Tibial artery (tissue), 4 donors: Measurements from ENCODE around the gene ZNF646.

Source experiments
- DNase-seq, 2 donors: peaks; one replicate each; pipeline ENCODE4 v3.0.0-alpha.2; 2019
- H3K27ac ChIP-seq, 2 donors: fragments of 200-600 bp; sonication (generic) in 1 of 2; 1 replicate in 1 of 2; 2 replicates in 1 of 2; pipeline ENCODE4 v1.5.1; 2018 to 2019; ENCODE audit warnings: mild to moderate bottlenecking in 1 of 2
- H3K27me3 ChIP-seq, 2 donors: fragments of 200-600 bp; sonication (generic) in 1 of 2; one replicate each; pipeline versions ENCODE4 v1.5.1 to v1.6.0; 2016 to 2019
- H3K36me3 ChIP-seq, 3 donors: fragments of 200-600 bp; sonication (generic) in 2 of 3; one replicate each; pipeline ENCODE4 v1.5.1; 2016 to 2019; ENCODE audit warnings: mild to moderate bottlenecking in 2 of 3
- H3K4me1 ChIP-seq, 4 donors: fragments of 200-600 bp; sonication (generic) in 2 of 4; 1 replicate in 3 of 4; 2 replicates in 1 of 4; pipeline ENCODE4 v1.5.1; 2016 to 2019
- H3K4me3 ChIP-seq, 2 donors: fragments of 200-600 bp; sonication (generic) in 1 of 2; 1 replicate in 1 of 2; 2 replicates in 1 of 2; pipeline ENCODE4 v1.5.1; 2018 to 2019; ENCODE audit warnings: mild to moderate bottlenecking in 2 of 2
- H3K9me3 ChIP-seq, 3 donors: fragments of 200-600 bp; sonication (generic) in 1 of 3; one replicate each; pipeline ENCODE4 v1.5.1; 2016 to 2019
- CTCF ChIP-seq, 2 experiments: fragments of 200-600 bp in 1 of 2; fragments of 450-650 bp in 1 of 2; IDR thresholded peaks; one replicate each; pipeline ENCODE4 v1.5.1; 2017 to 2019; ENCODE audit warnings: antibody characterized with exemption in 2 of 2, mild to moderate bottlenecking in 1 of 2, moderate library complexity in 1 of 2
- intact Hi-C: fragments of 100-400 bp; cut with DNase I; formaldehyde crosslinking; loops from one replicate; pipeline ENCODE4 v1.15.0; 2023; ENCODE audit warnings: low total_unique reads

ZNF646 gene

DNA sequence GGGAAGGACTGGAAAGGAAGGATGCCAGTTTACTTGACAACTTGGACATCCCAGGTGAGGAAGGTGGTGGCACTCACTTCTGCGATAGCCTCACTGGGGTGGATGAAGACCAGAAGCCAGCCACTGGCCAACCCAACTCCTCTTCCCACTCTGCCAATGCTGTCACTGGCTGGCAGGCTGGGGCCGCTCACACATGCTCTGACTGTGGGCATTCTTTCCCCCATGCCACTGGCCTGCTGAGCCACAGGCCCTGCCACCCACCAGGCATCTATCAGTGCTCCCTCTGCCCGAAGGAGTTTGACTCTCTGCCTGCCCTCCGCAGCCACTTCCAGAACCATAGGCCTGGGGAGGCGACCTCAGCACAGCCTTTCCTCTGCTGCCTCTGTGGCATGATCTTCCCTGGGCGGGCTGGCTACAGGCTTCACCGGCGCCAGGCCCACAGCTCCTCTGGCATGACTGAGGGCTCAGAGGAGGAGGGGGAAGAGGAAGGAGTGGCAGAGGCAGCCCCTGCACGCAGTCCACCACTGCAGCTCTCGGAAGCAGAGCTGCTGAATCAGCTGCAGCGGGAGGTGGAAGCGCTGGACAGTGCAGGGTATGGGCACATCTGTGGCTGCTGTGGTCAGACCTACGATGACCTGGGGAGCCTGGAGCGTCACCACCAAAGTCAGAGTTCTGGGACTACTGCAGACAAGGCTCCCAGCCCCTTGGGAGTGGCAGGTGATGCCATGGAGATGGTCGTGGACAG is 4.5 kb downstream of the ZNF646 start:
- Histone ChIP-seq H3K27ac (no peak overlapping the region), H3K27me3 (no peaks in the 10 kb centered on the region), H3K36me3 (peaks cover 43 to 78% (median 69%) of the 10 kb centered on the region in 3 donors), H3K4me1 (peaks cover 0 to 26% (median 18%) of the 10 kb centered on the region in 4 donors), H3K9me3 (no peaks in the 10 kb centered on the region), H3K4me3 (no peak overlapping the region)
- intact Hi-C loops = loop anchor here (10.0 kb wide), 1 partner anchor 366 kb away; the partner anchor contains the start of gene ZNF843
- no peak for DNase-seq
- no peak for TF ChIP-seq CTCF (IDR thresholded peaks at IDR 0.05)

- Histone ChIP-seq H3K4me3 (no peak overlapping the region), H3K27ac (no peak overlapping the region), H3K9me3 (no peaks in the 10 kb centered on the region), H3K4me1 (peaks cover 0 to 26% (median 18%) of the 10 kb centered on the region in 4 donors), H3K36me3 (peaks cover 43 to 84% (median 76%) of the 10 kb centered on the region in 3 donors), H3K27me3 (no peaks in the 10 kb centered on the region)
- no peak for DNase-seq
- TF ChIP-seq CTCF (IDR thresholded peaks at IDR 0.05) = no peak
- intact Hi-C loops = loop anchor here (10.0 kb wide), 1 partner anchor 365 kb away; the partner anchor contains the start of gene ZNF843
Observed at GRCh38 chr16:31079342-31079944, 5.2 kb downstream of the ZNF646 start.

DNA sequence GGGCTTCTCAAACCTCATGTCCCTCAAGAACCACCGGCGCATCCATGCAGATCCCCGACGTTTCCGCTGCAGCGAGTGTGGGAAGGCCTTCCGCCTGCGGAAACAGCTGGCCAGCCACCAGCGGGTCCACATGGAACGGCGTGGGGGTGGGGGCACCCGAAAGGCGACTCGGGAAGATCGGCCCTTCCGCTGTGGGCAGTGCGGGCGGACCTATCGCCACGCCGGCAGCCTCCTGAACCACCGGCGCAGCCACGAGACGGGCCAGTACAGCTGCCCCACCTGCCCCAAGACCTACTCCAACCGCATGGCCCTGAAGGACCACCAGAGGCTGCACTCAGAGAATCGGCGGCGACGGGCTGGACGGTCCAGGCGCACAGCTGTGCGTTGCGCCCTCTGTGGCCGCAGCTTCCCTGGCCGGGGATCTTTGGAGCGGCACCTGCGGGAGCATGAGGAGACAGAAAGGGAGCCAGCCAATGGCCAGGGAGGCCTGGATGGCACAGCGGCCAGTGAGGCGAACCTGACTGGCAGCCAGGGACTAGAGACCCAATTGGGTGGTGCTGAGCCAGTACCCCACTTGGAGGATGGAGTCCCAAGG is 5.9 kb downstream of the ZNF646 start:
- TF ChIP-seq CTCF (IDR thresholded peaks at IDR 0.05) = no peak
- Histone ChIP-seq H3K4me3 (no peak overlapping the region), H3K27ac (no peak overlapping the region), H3K4me1 (peaks cover 0 to 23% (median 13%) of the 10 kb centered on the region in 4 donors), H3K27me3 (no peaks in the 10 kb centered on the region), H3K36me3 (peaks cover 43 to 91% (median 83%) of the 10 kb centered on the region in 3 donors), H3K9me3 (no peaks in the 10 kb centered on the region)
- intact Hi-C loops = no loop called here
- DNase-seq = no peak

DNA sequence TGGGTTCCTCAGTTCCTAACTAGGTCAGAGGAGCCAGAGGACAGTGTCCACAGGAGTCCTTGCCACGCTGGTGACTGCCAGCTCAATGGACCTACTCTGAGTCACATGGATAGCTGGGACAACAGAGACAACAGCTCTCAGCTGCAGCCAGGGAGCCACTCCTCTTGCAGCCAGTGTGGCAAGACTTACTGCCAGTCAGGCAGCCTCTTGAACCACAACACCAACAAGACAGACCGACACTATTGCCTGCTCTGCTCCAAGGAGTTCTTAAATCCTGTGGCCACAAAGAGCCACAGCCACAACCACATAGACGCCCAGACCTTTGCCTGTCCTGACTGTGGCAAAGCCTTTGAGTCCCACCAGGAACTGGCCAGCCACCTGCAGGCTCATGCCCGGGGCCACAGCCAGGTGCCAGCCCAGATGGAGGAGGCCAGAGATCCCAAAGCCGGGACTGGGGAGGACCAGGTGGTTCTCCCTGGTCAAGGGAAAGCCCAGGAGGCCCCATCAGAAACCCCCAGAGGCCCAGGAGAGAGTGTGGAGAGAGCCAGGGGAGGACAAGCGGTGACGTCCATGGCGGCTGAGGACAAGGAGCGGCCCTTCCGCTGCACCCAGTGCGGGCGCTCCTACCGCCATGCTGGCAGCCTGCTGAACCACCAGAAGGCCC is 6.7 kb downstream of the ZNF646 start:
- Histone ChIP-seq H3K36me3 (peaks cover 43 to 98% (median 91%) of the 10 kb centered on the region in 3 donors), H3K4me3 (no peak overlapping the region), H3K9me3 (no peaks in the 10 kb centered on the region), H3K27ac (no peak overlapping the region), H3K27me3 (no peaks in the 10 kb centered on the region), H3K4me1 (peaks cover 0 to 17% (median 8%) of the 10 kb centered on the region in 4 donors)
- intact Hi-C loops = no loop called here
- TF ChIP-seq CTCF (IDR thresholded peaks at IDR 0.05) = no peak
- DNase-seq = no peak
